Measurements from ENCODE around the gene CC2D2B. TPM values are rescaled to one million over a fixed set of nuclear protein-coding genes. Genes with fewer than 3 reads are reported as not detected.
"Not testable (repeated sequence)": the region's sequence is repeated elsewhere in the genome, so short reads cannot be mapped to it uniquely, and the experiment has no call there.

CC2D2B gene
- total RNA-seq, 1 experiment from 2014 or later, result not detected

DNA sequence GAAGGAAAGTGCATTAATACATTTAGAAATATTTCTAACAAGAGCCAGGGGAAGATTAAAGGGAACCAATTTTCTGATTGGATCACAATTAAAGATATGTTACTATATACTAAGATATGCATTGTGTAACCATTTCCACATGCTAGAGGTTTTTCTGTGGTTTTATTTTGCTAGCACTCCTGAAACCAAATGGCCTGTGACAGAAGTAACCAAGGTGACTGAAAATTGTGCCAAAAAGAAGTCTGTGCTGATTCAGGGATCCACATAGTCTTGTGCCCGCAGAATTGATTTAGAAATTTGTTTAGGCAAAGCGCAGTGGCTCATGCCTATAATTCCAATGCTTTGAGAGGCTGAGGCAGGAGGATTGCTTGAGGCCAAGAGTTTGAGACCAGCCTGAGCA lies 1.8 kb downstream of the CC2D2B start:
- peaks cover 12% of the 10 kb centered on the region for H3K27me3 Mint-ChIP-seq (ENCODE audit: unreplicated experiment)
- peaks cover 11% of the 10 kb centered on the region for H3K36me3 Mint-ChIP-seq (ENCODE audit: insufficient read depth, unreplicated experiment)
- no peak overlapping the region for H3K4me3 Mint-ChIP-seq (ENCODE audit: low read depth, unreplicated experiment)
- DNase-seq, result no peak
- CTCF ChIA-PET, result no interaction called here
- intact Hi-C loops (cut with micrococcal nuclease; ENCODE audit: unreplicated experiment), result no loop called here
- H3K27ac Mint-ChIP-seq (ENCODE audit: unreplicated experiment), result no peak overlapping the region
- no peaks in the 10 kb centered on the region for H3K9me3 Mint-ChIP-seq (ENCODE audit: low read depth, unreplicated experiment)
- no TSS peak for BruUV-seq (replicated peaks)
- peaks cover 8% of the 10 kb centered on the region for H3K4me1 Mint-ChIP-seq (ENCODE audit: low read depth, unreplicated experiment)
- TF ChIP-seq, protein P1, sequence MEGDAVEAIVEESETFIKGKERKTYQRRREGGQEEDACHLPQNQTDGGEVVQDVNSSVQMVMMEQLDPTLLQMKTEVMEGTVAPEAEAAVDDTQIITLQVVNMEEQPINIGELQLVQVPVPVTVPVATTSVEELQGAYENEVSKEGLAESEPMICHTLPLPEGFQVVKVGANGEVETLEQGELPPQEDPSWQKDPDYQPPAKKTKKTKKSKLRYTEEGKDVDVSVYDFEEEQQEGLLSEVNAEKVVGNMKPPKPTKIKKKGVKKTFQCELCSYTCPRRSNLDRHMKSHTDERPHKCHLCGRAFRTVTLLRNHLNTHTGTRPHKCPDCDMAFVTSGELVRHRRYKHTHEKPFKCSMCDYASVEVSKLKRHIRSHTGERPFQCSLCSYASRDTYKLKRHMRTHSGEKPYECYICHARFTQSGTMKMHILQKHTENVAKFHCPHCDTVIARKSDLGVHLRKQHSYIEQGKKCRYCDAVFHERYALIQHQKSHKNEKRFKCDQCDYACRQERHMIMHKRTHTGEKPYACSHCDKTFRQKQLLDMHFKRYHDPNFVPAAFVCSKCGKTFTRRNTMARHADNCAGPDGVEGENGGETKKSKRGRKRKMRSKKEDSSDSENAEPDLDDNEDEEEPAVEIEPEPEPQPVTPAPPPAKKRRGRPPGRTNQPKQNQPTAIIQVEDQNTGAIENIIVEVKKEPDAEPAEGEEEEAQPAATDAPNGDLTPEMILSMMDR (IDR thresholded peaks at IDR 0.05; ENCODE audit: unreplicated experiment), result no peak

DNA sequence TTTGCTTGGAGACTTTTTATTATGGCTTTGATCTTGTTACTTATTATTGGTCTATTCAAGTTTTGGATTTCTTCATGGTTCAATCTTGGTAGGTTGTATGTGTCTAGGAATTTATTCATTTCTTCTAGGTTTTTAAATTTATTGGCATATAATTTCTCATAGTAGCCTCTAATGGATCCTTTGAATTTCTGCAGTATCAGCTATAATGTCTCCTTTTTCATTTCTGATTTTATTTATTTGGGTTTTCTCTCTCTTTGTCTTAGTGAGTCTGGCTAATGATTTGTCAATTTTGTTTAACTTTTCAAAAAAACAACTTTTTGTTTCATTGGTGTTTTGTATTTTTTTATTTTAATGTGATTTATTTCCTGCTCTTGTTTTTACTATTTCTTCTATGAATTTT lies 8.3 kb downstream of the CC2D2B start:
- peaks cover 15% of the 10 kb centered on the region for H3K27me3 Mint-ChIP-seq (ENCODE audit: unreplicated experiment)
- DNase-seq; H3K27ac Mint-ChIP-seq (ENCODE audit: unreplicated experiment); BruUV-seq (replicated peaks); CTCF ChIA-PET; H3K36me3 Mint-ChIP-seq (ENCODE audit: insufficient read depth, unreplicated experiment); intact Hi-C loops (cut with micrococcal nuclease; ENCODE audit: unreplicated experiment); H3K4me3 Mint-ChIP-seq (ENCODE audit: low read depth, unreplicated experiment); H3K9me3 Mint-ChIP-seq (ENCODE audit: low read depth, unreplicated experiment); H3K4me1 Mint-ChIP-seq (ENCODE audit: low read depth, unreplicated experiment): not testable (repeated sequence)

DNA sequence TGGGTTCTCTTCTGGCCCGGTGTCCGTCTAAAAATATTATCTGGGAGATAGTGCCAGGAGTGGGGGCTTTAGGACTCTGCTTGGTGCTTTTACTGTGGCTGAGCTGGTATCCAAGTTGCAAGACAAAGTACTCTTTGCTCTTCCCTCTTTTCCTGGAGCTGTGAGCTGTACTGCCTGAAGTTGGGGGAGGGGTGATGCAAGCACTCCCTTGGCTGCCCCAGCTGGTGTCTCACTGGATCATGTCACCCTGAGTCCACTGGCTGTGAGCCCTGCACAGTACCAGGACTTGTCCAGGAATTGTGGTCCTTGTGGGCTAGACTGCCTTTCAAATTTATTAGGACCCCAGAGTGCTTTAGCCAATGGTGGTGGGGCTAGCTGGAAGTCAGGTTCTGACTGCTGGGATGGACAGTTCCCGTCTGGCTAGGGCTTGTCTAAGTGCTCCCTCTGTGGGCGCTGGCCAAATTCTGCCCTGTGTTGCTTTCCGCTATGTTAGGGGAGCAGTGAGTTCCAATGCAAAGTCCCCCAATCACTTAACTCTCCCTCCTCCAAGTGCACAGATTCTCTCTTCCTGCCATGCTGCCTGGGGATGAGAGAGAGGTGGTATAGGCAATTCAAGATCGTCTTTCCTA lies 13.1 kb downstream of the CC2D2B start:
- BruUV-seq (replicated peaks), result no TSS peak
- no peaks in the 10 kb centered on the region for H3K9me3 Mint-ChIP-seq (ENCODE audit: low read depth, unreplicated experiment)
- no peaks in the 10 kb centered on the region for H3K36me3 Mint-ChIP-seq (ENCODE audit: insufficient read depth, unreplicated experiment)
- TF ChIP-seq, protein P1 (IDR thresholded peaks at IDR 0.05; ENCODE audit: unreplicated experiment), result no peak
- H3K27ac Mint-ChIP-seq (ENCODE audit: unreplicated experiment), result no peak overlapping the region
- no peak for DNase-seq
- no peaks in the 10 kb centered on the region for H3K4me1 Mint-ChIP-seq (ENCODE audit: low read depth, unreplicated experiment)
- no peaks in the 10 kb centered on the region for H3K27me3 Mint-ChIP-seq (ENCODE audit: unreplicated experiment)
- intact Hi-C loops (cut with micrococcal nuclease; ENCODE audit: unreplicated experiment), result no loop called here
- CTCF ChIA-PET, result no interaction called here
- no peak overlapping the region for H3K4me3 Mint-ChIP-seq (ENCODE audit: low read depth, unreplicated experiment)

DNA sequence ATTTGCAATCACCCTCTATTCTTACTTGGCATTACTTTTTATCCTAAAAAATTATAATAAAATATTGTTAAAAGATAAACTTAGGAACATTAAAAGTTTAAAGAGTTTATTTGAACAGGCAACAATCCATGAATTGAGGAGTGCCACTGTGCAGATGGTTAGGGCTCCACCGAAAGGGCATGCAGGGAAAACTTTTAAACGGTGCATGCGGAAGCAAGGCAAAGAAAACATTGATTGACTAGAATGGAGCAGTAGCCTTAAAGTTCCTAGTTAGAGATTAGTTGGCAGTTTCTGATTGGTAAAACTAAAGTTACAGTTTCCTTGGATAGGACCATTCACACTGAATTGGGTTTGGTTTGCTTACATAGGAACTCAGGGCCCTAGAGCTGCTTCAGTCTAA lies 17.3 kb downstream of the CC2D2B start:
- BruUV-seq (replicated peaks), result no TSS peak
- intact Hi-C loops (cut with micrococcal nuclease; ENCODE audit: unreplicated experiment), result no loop called here
- Mint-ChIP-seq H3K4me3 (ENCODE audit: low read depth, unreplicated experiment) (no peak overlapping the region), H3K36me3 (ENCODE audit: insufficient read depth, unreplicated experiment) (no peaks in the 10 kb centered on the region), H3K4me1 (ENCODE audit: low read depth, unreplicated experiment) (no peaks in the 10 kb centered on the region), H3K27me3 (ENCODE audit: unreplicated experiment) (peaks cover 18% of the 10 kb centered on the region), H3K9me3 (ENCODE audit: low read depth, unreplicated experiment) (no peaks in the 10 kb centered on the region), H3K27ac (ENCODE audit: unreplicated experiment) (no peak overlapping the region)
- DNase-seq, result no peak
- TF ChIP-seq, protein P1 (IDR thresholded peaks at IDR 0.05; ENCODE audit: unreplicated experiment), result no peak
- CTCF ChIA-PET, result no interaction called here

DNA sequence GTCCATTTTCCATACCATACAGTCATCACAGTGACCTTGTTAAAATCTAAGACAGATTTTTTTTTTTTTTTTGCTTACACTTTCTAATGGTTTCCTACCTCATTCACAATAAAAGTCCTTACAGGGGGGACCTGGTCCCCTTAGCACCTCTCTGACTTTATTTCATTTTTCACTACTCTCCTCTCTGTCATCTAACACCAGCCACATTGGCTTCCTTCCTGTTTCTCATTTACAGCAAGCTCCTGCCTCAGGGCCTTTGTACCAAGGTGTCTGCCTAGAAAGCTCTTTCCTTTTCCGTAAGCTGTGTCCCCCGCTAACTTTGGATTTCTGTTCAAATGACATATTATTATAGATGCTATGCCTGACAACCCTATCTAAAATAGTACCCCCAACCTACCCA lies 27.7 kb downstream of the CC2D2B start:
- no peaks in the 10 kb centered on the region for H3K36me3 Mint-ChIP-seq (ENCODE audit: insufficient read depth, unreplicated experiment)
- H3K9me3 Mint-ChIP-seq (ENCODE audit: low read depth, unreplicated experiment), result peaks cover 3% of the 10 kb centered on the region
- TF ChIP-seq, protein P1 (IDR thresholded peaks at IDR 0.05; ENCODE audit: unreplicated experiment), result no peak
- intact Hi-C loops (cut with micrococcal nuclease; ENCODE audit: unreplicated experiment), result no loop called here
- no TSS peak for BruUV-seq (replicated peaks)
- CTCF ChIA-PET, result no interaction called here
- peaks cover 34% of the 10 kb centered on the region for H3K27me3 Mint-ChIP-seq (ENCODE audit: unreplicated experiment)
- H3K4me1 Mint-ChIP-seq (ENCODE audit: low read depth, unreplicated experiment), result no peaks in the 10 kb centered on the region
- no peak overlapping the region for H3K4me3 Mint-ChIP-seq (ENCODE audit: low read depth, unreplicated experiment)
- no peak for DNase-seq
- H3K27ac Mint-ChIP-seq (ENCODE audit: unreplicated experiment), result no peak overlapping the region

Measured in Calu3 (cell line).